ENCODE measurements around the gene MAST4.

The MAST4 gene

DNA sequence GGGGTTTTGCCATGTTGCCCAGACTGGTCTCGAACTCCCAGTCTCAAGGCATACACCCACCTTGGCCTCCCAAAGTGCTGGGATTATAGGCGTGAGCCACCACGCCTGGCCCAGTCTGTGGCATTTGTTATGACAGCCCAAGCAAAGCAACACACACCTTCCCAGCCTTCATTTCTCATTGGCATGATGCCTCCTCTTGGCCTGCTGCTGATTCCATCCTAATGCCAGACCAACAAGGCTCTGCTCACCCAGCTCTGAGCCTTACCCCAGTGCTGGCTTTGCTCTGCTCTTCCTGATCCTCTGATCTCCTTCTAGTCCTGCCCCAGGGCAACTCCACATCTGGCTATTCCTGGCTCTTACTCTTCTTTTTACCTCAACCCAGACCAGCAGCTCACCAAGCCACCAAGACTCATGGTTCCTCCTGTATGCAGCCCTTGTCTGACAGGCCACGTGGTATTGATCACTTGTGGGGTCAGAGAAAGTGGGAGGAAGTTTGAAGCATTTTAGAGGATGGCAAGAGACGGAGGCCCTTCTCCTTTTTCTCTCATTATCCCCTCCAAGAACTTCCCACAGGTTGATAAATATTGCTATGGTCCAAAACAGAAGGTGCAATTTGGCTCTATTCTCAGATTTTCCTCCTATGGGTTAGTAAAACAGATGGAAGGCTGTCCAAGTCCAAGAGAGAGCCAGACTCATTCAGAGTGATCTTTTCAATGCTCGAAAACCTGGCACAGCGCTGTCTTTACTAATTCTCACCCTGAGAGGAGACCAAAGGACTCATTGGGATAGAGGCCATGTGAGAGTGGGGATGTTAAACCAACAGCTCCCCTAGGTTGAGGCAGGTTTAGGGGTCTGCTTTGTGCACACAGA is 599.4 kb downstream of the MAST4 start:
- H4K8ac ChIP-seq (ENCODE audit: low read length): peak overlapping the region; percentile 15
- H3K4me2 ChIP-seq (ENCODE audit: low read length, poor library complexity, severe bottlenecking): no peak overlapping the region
- H3K27me3 ChIP-seq (ENCODE audit: control insufficient read depth in 1 of 2, insufficient read depth in 1 of 2, low read length in 2 of 2): no peaks in the 10 kb centered on the region
- no peak overlapping the region for H2BK5ac ChIP-seq (ENCODE audit: low read depth, low read length, poor library complexity, severe bottlenecking)
- H2BK12ac ChIP-seq (ENCODE audit: low read length in 2 of 2): no peak overlapping the region
- H3K18ac ChIP-seq (ENCODE audit: low read depth in 1 of 2, low read length in 2 of 2): no peak overlapping the region
- no peaks in the 10 kb centered on the region for H3K9me3 ChIP-seq (ENCODE audit: control insufficient read depth, low read length)
- H3K9ac ChIP-seq (ENCODE audit: low read length): no peak overlapping the region
- WGBS: 88% methylated on average over 5 of the region's 7 CpGs
- no peak overlapping the region for H4K91ac ChIP-seq (ENCODE audit: low read length)
- H3K4me1 ChIP-seq (ENCODE audit: control insufficient read depth, insufficient read depth, low read depth, low read length): no peaks in the 10 kb centered on the region
- no peak for DNase-seq
- no peak overlapping the region for H3K27ac ChIP-seq (ENCODE audit: low read length, poor library complexity, severe bottlenecking)
- H2BK15ac ChIP-seq (ENCODE audit: low read depth, poor library complexity, severe bottlenecking): no peak overlapping the region
- H2BK120ac ChIP-seq (ENCODE audit: low read depth, low read length): no peak overlapping the region
- peak overlapping the region in 1 of 2 experiments; percentile 38 for H3K4ac ChIP-seq (ENCODE audit: low read depth in 1 of 2, low read length in 2 of 2)
- no peak overlapping the region for H3K23ac ChIP-seq (ENCODE audit: low read length in 2 of 2)
- no peaks in the 10 kb centered on the region for H3K79me1 ChIP-seq (replicated peaks; ENCODE audit: low read length, poor library complexity, severe bottlenecking)
- no peak overlapping the region for H2AK5ac ChIP-seq (ENCODE audit: low read length, severe bottlenecking)
- no peak overlapping the region for H2AFZ ChIP-seq (ENCODE audit: low read depth, low read length)
- no peak overlapping the region for H3K4me3 ChIP-seq (ENCODE audit: insufficient read depth in 1 of 2, low read depth in 1 of 2, low read length in 2 of 2)
- no peaks in the 10 kb centered on the region for H3K36me3 ChIP-seq (ENCODE audit: control insufficient read depth in 1 of 2, insufficient read depth in 2 of 2, low read depth in 1 of 2, low read length in 2 of 2)
- peak overlapping the region in 1 of 2 experiments; percentile 36 for H3K14ac ChIP-seq (ENCODE audit: low read length in 2 of 2)

DNA sequence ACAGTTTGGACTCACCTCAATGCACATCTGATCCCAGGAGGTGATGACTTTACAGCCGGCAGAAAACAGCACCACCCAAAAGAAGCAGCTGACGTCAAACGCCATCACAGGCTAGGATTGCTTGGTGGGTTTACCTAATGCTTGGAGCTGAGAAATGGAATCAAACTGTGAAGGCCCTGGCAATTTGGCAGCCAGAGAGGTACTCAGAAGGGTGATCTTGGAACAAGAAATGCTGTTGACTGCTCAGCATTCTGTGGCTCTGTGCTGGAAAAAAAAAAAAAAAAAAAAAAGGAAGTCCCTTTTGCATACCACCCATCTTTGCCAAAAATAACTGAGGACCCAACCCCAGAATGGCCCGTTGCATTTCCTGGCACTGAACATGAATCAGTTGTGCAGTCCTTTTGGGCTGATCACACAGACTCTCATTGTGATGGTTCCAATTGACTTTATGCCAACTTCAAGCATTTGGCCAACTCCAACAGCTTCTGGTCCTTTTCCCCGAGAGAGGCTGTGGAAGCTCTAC is 600.4 kb downstream of the MAST4 start, which contains the start of gene CD180:
CD180 (minus strand) TSS at position 263 of the 523 bp plus-strand sequence; CDS start at position 105, 158 bp downstream.
- Histone ChIP-seq H4K91ac (ENCODE audit: low read length) (no peak within 1 kb of the TSS), H3K4ac (ENCODE audit: low read depth in 1 of 2, low read length in 2 of 2) (peak within 1 kb of the TSS in 1 of 2 experiments; percentile 38), H2BK15ac (ENCODE audit: low read depth, poor library complexity, severe bottlenecking) (no peak within 1 kb of the TSS), H2BK12ac (ENCODE audit: low read length in 2 of 2) (no peak within 1 kb of the TSS), H3K9me3 (ENCODE audit: control insufficient read depth, low read length) (no peaks in the 10 kb centered on the region), H3K23ac (ENCODE audit: low read length in 2 of 2) (no peak within 1 kb of the TSS), H3K4me2 (ENCODE audit: low read length, poor library complexity, severe bottlenecking) (no peak within 1 kb of the TSS), H3K36me3 (ENCODE audit: control insufficient read depth in 1 of 2, insufficient read depth in 2 of 2, low read depth in 1 of 2, low read length in 2 of 2) (no peaks in the 10 kb centered on the region), H2BK120ac (ENCODE audit: low read depth, low read length) (no peak within 1 kb of the TSS), H4K8ac (ENCODE audit: low read length) (no peak within 1 kb of the TSS), H3K4me1 (ENCODE audit: control insufficient read depth, insufficient read depth, low read depth, low read length) (no peaks in the 10 kb centered on the region), H3K27ac (ENCODE audit: low read length, poor library complexity, severe bottlenecking) (no peak within 1 kb of the TSS), H2BK5ac (ENCODE audit: low read depth, low read length, poor library complexity, severe bottlenecking) (no peak within 1 kb of the TSS), H3K27me3 (ENCODE audit: control insufficient read depth in 1 of 2, insufficient read depth in 1 of 2, low read length in 2 of 2) (no peaks in the 10 kb centered on the region), H3K4me3 (ENCODE audit: insufficient read depth in 1 of 2, low read depth in 1 of 2, low read length in 2 of 2) (no peak within 1 kb of the TSS), H3K9ac (ENCODE audit: low read length) (no peak within 1 kb of the TSS), H3K79me1 (replicated peaks; ENCODE audit: low read length, poor library complexity, severe bottlenecking) (no peaks in the 10 kb centered on the region), H3K18ac (ENCODE audit: low read depth in 1 of 2, low read length in 2 of 2) (no peak within 1 kb of the TSS), H2AK5ac (ENCODE audit: low read length, severe bottlenecking) (no peak within 1 kb of the TSS), H3K14ac (ENCODE audit: low read length in 2 of 2) (peak within 1 kb of the TSS in 1 of 2 experiments; percentile 36), H2AFZ (ENCODE audit: low read depth, low read length) (no peak within 1 kb of the TSS)
- 96% methylated on average over 5 of the region's 5 CpGs for WGBS
- no peak for DNase-seq

DNA sequence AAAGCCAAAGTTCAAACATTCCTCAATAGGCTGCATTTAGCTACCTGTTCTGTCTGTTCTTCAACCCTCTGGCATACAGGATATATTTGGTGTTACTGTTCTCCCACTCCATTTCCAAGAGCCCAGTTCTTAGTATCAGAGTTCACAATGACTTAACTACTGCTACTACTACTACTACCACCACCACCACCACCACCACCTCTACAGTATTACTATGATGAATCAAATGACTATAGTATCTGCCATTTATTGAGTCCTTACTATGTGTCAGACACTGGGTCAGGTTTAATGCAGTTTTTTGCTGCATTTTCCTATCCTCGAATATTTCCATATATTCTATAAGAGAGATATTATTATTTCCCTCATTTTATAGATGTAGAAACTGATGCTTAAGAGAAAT is 601.3 kb downstream of the MAST4 start:
- Histone ChIP-seq H3K18ac (ENCODE audit: low read depth in 1 of 2, low read length in 2 of 2) (no peak overlapping the region), H3K14ac (ENCODE audit: low read length in 2 of 2) (no peak overlapping the region), H2BK15ac (ENCODE audit: low read depth, poor library complexity, severe bottlenecking) (no peak overlapping the region), H3K4me2 (ENCODE audit: low read length, poor library complexity, severe bottlenecking) (no peak overlapping the region), H2BK5ac (ENCODE audit: low read depth, low read length, poor library complexity, severe bottlenecking) (no peak overlapping the region), H4K8ac (ENCODE audit: low read length) (no peak overlapping the region), H3K4me1 (ENCODE audit: control insufficient read depth, insufficient read depth, low read depth, low read length) (no peaks in the 10 kb centered on the region), H3K4me3 (ENCODE audit: insufficient read depth in 1 of 2, low read depth in 1 of 2, low read length in 2 of 2) (no peak overlapping the region), H2AK5ac (ENCODE audit: low read length, severe bottlenecking) (no peak overlapping the region), H3K79me1 (replicated peaks; ENCODE audit: low read length, poor library complexity, severe bottlenecking) (no peaks in the 10 kb centered on the region), H3K9ac (ENCODE audit: low read length) (no peak overlapping the region), H2BK120ac (ENCODE audit: low read depth, low read length) (no peak overlapping the region), H3K36me3 (ENCODE audit: control insufficient read depth in 1 of 2, insufficient read depth in 2 of 2, low read depth in 1 of 2, low read length in 2 of 2) (no peaks in the 10 kb centered on the region), H3K27ac (ENCODE audit: low read length, poor library complexity, severe bottlenecking) (no peak overlapping the region), H4K91ac (ENCODE audit: low read length) (no peak overlapping the region), H3K4ac (ENCODE audit: low read depth in 1 of 2, low read length in 2 of 2) (no peak overlapping the region), H3K23ac (ENCODE audit: low read length in 2 of 2) (no peak overlapping the region), H3K9me3 (ENCODE audit: control insufficient read depth, low read length) (no peaks in the 10 kb centered on the region), H3K27me3 (ENCODE audit: control insufficient read depth in 1 of 2, insufficient read depth in 1 of 2, low read length in 2 of 2) (no peaks in the 10 kb centered on the region), H2AFZ (ENCODE audit: low read depth, low read length) (no peak overlapping the region), H2BK12ac (ENCODE audit: low read length in 2 of 2) (no peak overlapping the region)
- no CpG with 5 or more reads among the region's 1 CpG for WGBS
- DNase-seq: no peak

DNA sequence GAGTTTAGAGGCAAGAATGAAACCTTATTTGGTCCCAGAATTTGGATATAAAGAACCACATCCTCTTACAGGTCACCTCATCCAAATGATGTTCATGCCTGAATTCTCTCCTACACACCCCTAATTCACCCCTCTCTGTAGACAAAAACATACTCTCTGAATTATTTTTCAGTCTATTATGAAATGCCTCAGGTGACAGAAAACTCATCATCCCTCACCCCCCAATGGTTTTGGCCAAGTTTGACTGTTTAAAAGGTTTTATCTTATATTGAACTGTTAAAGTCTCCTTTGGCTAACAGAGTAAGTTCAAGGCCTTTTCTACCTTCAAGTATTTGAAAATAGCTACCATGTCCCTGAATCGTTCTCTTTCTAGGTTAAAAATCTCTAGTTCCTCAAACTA is 602.7 kb downstream of the MAST4 start:
- no peak overlapping the region for H2BK12ac ChIP-seq (ENCODE audit: low read length in 2 of 2)
- H2BK5ac ChIP-seq (ENCODE audit: low read depth, low read length, poor library complexity, severe bottlenecking): no peak overlapping the region
- 85% methylated on average over 1 of the region's 1 CpG for WGBS
- no peaks in the 10 kb centered on the region for H3K9me3 ChIP-seq (ENCODE audit: control insufficient read depth, low read length)
- H2BK15ac ChIP-seq (ENCODE audit: low read depth, poor library complexity, severe bottlenecking): no peak overlapping the region
- no peaks in the 10 kb centered on the region for H3K27me3 ChIP-seq (ENCODE audit: control insufficient read depth in 1 of 2, insufficient read depth in 1 of 2, low read length in 2 of 2)
- no peak overlapping the region for H2AFZ ChIP-seq (ENCODE audit: low read depth, low read length)
- no peak overlapping the region for H3K18ac ChIP-seq (ENCODE audit: low read depth in 1 of 2, low read length in 2 of 2)
- no peak overlapping the region for H4K8ac ChIP-seq (ENCODE audit: low read length)
- no peak overlapping the region for H2BK120ac ChIP-seq (ENCODE audit: low read depth, low read length)
- no peak overlapping the region for H4K91ac ChIP-seq (ENCODE audit: low read length)
- no peaks in the 10 kb centered on the region for H3K4me1 ChIP-seq (ENCODE audit: control insufficient read depth, insufficient read depth, low read depth, low read length)
- no peak overlapping the region for H3K4me3 ChIP-seq (ENCODE audit: insufficient read depth in 1 of 2, low read depth in 1 of 2, low read length in 2 of 2)
- DNase-seq: no peak
- no peak overlapping the region for H3K4me2 ChIP-seq (ENCODE audit: low read length, poor library complexity, severe bottlenecking)
- no peak overlapping the region for H2AK5ac ChIP-seq (ENCODE audit: low read length, severe bottlenecking)
- H3K4ac ChIP-seq (ENCODE audit: low read depth in 1 of 2, low read length in 2 of 2): no peak overlapping the region
- no peaks in the 10 kb centered on the region for H3K79me1 ChIP-seq (replicated peaks; ENCODE audit: low read length, poor library complexity, severe bottlenecking)
- H3K27ac ChIP-seq (ENCODE audit: low read length, poor library complexity, severe bottlenecking): no peak overlapping the region
- no peak overlapping the region for H3K9ac ChIP-seq (ENCODE audit: low read length)
- no peak overlapping the region for H3K14ac ChIP-seq (ENCODE audit: low read length in 2 of 2)
- H3K23ac ChIP-seq (ENCODE audit: low read length in 2 of 2): no peak overlapping the region
- no peaks in the 10 kb centered on the region for H3K36me3 ChIP-seq (ENCODE audit: control insufficient read depth in 1 of 2, insufficient read depth in 2 of 2, low read depth in 1 of 2, low read length in 2 of 2)
